Kidney capillary endothelial cell (primary cell): ENCODE results near the gene CYP26A1.

Source experiments
- DNase-seq: peaks from one replicate; pipeline ENCODE4 v3.0.0-alpha.2; 2018; ENCODE audit warnings: low spot score

The CYP26A1 gene

GRCh38 chr10:93064874-93065660 lies 8.6 kb upstream of the CYP26A1 start:
- no peak for DNase-seq

- DNase-seq: no peak
Measured at GRCh38 chr10:93065675-93066543, 7.8 kb upstream of the CYP26A1 start.

DNA sequence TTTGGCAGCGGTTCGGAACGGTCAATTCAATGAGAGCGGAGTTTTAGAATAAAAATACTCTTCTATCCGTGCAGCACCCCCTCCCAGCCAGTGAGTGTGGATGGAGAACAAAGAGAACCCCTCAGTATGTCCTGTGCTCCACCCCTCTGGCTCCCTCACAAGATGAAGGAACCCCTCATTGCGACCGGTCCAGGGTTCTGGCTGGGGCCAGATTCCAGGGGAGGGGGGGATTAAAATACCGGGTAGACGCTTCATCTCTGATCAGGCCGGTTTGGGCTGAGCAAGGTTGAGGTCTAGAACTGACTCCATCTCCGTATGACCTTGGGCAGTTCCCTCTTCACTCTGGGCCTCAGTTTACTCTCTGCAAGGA lies 7.2 kb upstream of the CYP26A1 start:
- no peak for DNase-seq

- DNase-seq: no peak
Measured at GRCh38 chr10:93067443-93068365, 6.0 kb upstream of the CYP26A1 start.

DNA sequence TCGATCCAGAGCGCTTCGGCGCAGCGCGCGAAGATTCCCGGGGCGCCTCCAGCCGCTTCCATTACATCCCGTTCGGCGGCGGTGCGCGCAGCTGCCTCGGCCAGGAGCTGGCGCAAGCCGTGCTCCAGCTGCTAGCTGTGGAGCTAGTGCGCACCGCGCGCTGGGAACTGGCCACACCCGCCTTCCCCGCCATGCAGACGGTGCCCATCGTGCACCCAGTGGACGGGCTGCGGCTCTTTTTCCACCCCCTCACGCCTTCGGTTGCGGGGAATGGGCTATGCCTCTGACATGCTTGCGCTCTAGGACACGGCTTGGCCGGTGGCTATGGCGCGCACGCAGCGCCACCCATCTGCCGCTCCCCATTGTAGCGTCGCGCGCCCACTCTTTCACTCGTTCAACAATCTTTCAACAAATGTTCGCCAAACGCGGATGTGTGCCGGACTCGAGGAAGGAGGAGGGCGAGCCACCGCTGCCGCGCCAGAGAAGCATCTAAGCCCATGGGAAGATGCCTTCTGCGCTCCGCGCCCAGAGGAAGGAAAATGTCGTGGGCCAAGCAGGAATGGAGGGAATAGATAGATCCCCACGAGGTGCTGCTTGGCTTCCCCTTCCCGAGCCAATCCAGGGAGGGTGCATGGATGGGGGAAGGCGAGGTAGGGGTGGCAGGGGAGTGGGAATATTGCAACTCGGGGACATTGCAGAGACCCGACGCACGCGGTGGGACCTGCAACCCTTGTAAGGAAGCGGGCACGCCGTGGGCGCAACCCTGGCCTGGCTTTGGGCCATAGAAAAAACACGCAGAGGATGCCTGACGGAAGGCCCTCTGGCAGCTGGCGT lies 5.1 kb upstream of the CYP26A1 start:
- no peak for DNase-seq

DNA sequence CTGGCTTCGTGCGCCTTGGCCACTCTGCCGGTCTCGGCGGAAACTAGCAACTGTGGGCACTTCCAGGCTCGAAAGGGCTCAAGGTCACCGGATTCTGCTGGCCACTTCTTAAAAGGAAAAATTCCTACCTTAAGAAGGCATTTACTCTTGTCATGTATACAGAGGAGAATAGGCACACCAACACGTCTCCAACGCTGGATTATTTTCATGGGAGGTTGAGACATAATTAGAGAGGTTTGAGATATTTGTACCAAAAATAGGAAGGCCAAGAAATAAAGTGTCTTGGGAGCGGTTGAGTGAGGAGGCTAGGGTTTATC lies 4.5 kb upstream of the CYP26A1 start:
- DNase-seq: no peak

DNA sequence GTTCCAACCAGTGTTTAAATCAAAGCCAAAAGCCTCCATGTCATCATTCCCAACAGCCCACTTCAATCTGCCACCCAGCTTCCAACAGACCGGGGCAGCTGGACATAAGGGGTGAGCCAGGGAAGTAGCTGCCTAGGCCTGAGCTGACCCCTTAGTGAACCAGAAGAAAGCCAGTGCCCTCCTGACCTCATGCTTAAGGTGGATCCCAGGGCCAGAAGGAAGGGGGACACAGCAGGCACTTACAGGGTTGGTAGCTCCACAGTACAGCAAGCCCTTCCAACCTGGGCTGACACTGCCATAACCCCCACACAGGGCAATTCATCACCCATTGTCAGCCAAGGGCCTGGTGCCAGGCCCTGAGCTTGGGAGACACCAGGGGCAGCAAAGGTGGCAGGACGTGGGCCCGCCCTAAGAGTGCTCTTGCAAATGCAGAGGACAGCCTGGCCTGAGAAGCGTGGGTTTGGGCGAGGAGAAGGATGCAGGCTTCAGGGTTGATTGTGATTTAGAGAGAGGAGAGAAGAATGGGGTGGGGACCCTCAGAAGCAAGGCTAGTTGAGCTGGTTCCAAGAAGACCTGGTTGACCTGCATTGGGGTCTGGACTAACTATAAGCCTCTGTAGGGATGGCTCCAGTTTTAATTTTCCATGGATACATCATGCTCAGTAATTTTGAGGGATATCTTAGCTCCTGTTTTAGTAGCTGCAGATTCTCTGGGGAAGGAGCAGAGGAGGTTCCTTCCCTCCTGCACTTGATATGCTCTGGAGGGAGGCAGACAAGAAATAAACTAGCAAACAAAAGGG lies 3.1 kb upstream of the CYP26A1 start:
- no peak for DNase-seq

DNA sequence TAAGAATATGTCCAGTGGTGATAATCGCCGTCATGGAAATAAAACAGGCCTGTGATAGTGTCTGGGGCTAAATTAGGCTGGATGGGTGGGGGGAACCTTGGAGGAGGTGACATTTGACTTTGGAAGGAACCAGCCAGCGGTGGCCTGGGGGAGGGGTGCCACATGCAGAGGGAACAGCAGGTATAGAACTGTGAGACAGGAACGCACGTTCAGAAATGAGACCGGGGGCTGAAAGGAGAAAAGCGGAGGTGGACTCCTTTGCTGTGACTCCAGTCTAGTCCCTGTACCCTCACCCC lies 2.6 kb upstream of the CYP26A1 start:
- DNase-seq: no peak

- no peak for DNase-seq
Measured at GRCh38 chr10:93071674-93072224, 1.9 kb upstream of the CYP26A1 start.

DNA sequence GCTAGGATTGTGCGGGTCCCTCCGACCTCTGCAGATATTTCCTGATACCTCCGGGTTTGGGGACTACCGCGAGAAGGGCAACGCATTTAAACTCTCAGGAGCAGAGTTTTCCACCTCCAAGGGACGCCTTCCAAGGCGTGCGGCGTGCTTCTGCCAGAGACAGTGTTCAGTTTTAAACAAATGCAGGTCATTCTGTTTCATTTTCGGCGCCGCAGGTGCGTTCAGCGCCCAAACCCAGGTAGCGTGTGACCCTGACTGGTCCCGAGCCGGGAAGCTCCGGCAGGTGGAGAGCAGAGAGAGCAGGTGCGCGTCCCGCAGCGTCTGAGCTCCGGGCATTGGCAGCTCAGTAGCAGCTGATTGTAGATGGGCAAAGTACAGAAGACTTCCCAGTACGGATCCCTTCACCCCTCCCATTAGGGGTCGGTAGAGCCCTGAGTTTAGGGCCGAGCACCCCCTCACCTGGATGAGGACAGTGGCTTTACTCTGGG lies 1.4 kb upstream of the CYP26A1 start:
- DNase-seq: no peak

- DNase-seq: no peak
Measured at GRCh38 chr10:93072713-93073538, 767 bp upstream of the CYP26A1 start.

DNA sequence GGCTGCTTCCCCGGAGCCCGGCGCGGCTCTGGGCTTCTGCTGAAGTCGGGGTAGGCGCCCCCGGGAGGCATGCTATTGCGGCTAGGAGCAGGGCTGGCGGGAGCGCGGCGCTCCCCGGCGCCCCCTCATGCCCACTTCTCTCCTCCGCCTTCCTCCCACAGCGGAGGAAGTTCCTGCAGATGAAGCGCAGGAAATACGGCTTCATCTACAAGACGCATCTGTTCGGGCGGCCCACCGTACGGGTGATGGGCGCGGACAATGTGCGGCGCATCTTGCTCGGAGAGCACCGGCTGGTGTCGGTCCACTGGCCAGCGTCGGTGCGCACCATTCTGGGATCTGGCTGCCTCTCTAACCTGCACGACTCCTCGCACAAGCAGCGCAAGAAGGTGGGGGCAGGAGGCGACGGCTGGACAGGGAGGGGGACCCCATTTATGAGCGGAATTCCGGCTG lies 479 bp downstream of the CYP26A1 start:
- no peak for DNase-seq

DNA sequence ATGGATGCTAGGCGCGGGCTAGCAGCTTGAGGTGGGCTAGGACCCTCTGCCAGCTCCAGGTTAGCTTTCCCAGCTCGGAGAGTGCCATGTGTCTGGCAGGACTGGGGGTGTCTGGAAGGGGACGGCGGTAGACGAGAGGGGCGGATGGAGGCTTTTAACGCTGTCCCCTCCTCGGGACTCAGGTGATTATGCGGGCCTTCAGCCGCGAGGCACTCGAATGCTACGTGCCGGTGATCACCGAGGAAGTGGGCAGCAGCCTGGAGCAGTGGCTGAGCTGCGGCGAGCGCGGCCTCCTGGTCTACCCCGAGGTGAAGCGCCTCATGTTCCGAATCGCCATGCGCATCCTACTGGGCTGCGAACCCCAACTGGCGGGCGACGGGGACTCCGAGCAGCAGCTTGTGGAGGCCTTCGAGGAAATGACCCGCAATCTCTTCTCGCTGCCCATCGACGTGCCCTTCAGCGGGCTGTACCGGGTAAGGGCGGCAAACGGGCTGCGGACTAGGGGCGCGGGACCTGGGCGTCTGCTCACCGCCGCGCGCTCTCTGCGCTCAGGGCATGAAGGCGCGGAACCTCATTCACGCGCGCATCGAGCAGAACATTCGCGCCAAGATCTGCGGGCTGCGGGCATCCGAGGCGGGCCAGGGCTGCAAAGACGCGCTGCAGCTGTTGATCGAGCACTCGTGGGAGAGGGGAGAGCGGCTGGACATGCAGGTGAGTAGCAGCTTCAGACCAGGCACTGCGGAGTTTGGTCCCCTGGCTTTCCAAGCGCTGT lies 1.1 kb downstream of the CYP26A1 start:
- no peak for DNase-seq

DNA sequence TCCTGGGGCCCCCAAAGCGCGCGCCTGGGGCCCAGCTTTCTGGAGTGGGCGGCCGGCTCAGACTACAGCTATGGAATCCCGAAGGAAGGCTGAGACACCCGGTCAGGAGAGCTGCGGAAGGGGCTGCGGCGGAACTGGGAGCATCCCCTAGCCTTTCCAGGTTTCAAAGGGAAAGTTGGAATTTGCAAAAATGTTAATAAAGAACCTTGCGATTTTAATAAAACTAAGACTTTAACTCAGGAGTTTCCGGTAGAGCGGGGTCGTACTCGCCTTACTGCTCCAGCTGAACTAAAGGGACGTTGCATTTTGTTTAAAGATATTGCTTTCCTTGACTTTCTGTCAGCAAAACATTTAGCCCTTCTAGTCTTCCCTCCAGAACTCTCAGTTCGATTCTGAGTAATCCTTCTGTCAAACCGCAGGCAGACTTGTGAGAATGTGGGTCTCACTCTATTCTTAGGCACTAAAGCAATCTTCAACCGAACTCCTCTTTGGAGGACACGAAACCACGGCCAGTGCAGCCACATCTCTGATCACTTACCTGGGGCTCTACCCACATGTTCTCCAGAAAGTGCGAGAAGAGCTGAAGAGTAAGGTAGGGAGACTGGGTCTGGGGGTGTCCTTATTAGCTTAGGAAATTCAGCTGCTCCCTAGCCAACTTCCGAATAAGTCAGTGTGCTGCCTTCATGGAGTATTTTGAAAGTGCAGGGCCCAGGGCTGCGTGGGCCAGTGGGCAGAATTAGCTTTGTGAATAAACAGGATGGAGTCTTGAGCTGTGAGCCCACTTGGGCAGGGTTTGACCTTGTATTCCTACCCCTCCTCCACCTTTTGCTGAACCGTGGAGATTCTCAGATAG lies 1.9 kb downstream of the CYP26A1 start:
- no peak for DNase-seq

- DNase-seq: no peak
Measured at GRCh38 chr10:93076871-93077270, 3.2 kb downstream of the CYP26A1 start.

GRCh38 chr10:93077860-93078337 lies 4.2 kb downstream of the CYP26A1 start:
- DNase-seq: no peak

DNA sequence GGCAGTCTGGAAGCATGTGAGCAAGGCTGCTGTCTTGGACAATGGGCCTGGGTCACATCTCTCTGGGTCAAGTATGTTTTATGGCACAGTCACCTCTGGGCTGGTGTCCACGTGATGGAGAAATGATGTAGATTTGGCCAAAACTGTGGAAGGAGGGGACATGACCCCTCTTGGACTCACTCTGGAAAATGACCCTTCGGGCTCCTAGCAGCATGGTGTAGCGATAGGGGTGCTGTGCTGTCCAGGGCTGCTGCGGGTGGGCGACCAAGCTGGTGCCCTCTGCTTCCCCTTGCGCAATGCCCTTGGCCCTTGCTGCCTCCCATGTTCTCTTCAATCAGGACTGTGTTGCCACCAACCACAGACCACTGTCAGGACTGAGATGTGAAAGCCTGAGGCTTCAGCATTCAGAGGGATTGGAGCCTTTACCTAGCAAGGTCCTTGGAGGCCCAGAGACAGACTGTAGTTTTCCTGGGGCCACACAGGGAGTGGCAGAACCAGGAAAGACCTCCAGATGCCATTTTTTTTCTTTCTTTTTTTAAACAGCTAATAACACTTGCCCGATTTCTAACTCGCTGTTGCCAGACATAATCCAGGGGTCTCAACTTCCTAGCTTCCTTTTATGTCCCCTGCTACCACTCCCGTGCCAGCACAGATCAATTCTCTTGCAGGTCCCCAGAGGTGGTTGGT lies 6.1 kb downstream of the CYP26A1 start:
- no peak for DNase-seq
